GM21717 (cell line): ENCODE results near the gene TFIP11.
"Not testable (repeated sequence)": the region's sequence is repeated elsewhere in the genome, so short reads cannot be mapped to it uniquely, and the experiment has no call there.

ENCODE experiments used
- ATAC-seq: cut with Tn5 transposase; IDR thresholded peaks from one replicate; pipeline ENCODE4 v1.9.1; 2021; ENCODE audit warnings: mild to moderate bottlenecking, moderate library complexity; ENCODE audit not compliant: unreplicated experiment

Gene TFIP11

GRCh38 chr22:26541167-26541819 lies 29.0 kb upstream of the TFIP11 start:
- ATAC-seq = no peak

GRCh38 chr22:26540119-26540518 lies 27.8 kb upstream of the TFIP11 start:
- ATAC-seq = no peak

DNA sequence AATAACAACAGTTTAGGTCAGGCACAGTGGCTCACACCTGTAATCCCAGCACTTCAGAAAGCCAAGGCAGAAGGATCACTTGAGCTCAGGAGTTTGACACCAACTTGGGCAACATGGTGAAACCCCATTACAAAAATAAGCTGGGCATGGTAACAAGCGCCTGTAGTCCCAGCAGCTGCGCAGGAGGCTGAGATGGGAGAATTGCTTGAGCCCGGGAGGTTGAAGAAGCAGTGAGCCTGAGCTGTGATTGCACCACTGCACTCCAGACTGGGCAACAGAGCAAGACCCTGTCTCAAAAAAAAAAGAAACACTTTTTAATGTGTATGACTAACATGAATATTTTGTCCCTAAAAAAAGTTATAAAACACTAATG lies 24.5 kb upstream of the TFIP11 start:
- ATAC-seq = no peak

DNA sequence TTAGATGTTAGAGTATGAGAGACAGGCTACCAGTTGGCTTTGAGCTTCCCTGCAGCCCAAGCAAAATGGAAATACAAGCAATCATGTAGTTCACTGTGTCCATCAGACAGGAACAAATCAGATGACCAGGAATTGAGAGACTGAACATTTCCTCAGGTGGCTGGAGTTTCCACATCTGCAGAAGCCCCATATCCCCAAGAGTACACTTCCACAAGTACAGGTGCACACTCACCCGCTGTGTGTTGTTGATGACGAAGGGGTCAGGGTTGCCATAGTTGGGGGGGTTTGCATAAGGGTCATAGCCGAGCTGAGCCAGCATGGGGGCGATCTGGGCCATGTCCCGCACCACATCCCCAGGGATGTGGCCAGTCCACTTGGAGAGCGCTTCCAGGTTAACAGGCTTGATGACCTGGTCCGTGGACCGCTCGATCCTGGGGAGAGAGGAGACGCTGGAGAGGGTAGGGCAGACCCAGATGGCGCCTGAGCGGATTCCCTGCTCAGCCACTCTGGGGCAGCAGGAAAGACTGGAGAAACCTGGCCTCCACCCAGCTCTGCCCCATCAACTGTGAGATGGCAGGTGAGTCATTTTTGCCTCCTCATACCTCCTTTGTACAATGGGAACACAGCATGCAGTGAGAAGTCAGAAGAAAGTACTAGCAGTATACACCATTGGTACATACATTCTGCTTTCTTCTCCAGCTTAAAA lies 23.9 kb upstream of the TFIP11 start:
- no peak for ATAC-seq

GRCh38 chr22:26535603-26535908 lies 23.3 kb upstream of the TFIP11 start:
- no peak for ATAC-seq

DNA sequence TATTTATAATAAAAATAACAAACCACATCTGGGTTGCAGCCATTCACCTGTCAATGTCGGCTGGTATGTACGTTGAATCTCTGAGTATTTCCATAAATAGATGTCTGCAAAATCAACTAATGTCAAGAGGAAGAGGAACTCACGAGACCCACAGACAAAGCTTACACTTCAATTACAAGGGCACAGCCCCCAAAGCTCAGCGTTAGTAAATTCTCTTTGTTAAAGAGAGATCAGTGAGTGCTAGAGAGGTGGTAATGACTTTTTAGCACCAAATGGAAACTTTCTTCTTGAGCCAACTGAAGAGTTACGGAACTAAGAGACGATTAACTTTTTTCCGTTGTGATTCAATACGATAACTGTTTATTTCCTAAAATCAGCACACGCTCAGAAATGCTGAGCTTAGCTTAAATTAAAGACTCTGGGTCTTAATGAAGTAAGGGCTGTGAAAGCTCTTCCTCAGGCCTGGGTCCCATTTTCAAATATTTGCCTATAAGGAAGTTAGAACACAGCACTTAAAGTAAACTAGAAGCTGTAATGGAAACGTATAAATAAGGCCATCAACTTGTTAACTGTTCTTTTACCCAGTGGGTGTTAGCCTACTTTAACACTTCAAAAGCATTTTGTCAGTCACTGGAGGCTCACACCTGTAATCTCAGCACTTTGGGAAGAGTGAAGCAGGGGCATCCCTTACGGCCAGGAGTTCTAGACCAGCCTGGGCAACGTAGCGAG lies 22.8 kb upstream of the TFIP11 start:
- no peak for ATAC-seq

DNA sequence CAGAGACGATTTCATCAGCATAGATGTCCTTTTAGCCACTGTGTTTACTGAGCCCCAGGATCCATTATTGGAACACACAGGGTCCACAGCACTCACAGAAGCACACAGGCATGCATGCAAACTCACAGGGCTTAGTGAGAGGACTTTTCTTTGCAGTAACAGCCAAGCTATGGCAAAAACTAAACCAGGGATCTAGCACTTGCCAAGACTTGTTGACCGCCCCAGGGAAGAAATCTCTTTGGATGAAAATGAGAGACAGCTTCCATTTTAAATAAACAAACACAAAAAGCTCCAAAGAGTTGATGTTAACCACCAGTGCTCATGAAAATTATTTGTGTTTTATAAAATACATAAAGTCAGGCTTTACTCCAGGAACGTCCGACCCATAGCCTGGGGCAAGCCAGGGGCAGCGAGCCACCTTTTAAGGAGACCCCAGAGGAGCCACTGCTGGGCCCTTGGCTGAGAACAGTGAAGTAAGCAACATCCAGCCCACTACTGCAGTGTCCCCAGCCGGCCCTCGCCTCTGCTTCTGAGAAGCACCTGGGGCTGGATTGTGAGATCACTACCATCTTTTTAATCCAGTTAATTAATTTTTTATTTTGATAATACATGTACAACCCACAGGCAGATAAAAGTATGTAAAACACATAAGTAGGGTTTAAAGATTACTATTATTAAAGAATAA lies 22.0 kb upstream of the TFIP11 start:
- ATAC-seq = no peak

DNA sequence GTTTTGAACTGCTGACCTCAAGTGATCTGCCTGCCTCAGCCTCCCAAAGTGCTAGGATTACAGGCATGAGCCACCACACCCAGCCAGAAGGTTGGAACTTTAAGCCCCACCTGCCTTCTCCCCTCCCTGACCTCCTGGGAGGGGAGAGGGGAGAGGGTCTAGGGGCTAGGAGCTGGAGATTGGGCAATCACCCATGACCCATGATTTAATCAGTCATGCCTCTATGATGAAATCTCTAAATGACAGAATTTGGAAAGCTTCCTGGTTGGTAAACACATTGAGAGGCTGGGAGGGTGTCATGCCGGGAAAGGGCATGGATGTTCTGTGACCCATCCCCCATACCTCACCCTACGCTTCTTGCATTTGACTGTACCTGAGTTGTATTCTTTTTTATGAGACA lies 17.1 kb upstream of the TFIP11 start:
- no peak for ATAC-seq

- ATAC-seq = not testable (repeated sequence)
Observed at GRCh38 chr22:26528518-26528917, 16.2 kb upstream of the TFIP11 start.

DNA sequence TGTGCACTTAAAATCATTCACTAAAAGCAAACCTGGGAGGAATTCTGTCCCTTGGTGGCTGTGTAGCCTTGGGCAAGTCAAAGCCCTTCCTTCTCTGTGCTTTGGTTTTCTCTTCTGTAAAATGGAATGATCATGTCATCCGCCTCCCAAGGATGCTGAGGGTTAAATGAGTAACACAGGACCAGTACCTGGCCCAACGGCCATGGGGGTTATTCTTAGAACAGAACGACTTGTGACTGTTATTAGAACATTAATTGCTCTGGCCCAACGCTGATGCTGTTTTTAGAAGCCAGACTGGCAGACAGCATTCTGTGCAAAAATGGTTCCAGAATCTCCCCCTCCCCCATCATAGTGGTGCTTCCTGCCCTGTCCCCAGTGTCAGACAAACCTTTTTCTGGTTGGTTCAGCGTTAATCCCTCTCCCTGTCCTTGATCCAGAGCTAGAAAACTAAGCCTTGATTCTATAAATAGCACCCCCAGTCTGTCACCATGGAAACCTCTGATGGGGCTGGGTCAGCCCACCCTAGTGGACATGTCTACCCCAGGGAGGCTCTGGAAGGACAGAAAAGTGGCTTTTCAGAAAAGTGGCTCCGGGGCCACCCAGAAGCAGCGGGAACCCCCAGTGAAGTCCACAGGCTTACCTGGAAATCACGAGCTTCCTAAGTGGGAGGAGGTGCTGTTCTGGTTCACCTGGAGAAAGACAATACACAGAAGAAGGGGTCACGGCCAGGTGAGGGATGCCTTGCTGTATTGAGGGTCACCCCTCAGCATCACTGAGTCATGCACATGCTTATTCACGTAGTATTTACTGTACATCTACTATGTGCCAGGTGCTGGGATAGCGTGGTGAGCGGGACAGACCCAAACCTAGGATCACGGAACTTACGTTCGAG lies 15.5 kb upstream of the TFIP11 start:
- no peak for ATAC-seq

- ATAC-seq = no peak
Observed at GRCh38 chr22:26527167-26527566, 14.9 kb upstream of the TFIP11 start.

DNA sequence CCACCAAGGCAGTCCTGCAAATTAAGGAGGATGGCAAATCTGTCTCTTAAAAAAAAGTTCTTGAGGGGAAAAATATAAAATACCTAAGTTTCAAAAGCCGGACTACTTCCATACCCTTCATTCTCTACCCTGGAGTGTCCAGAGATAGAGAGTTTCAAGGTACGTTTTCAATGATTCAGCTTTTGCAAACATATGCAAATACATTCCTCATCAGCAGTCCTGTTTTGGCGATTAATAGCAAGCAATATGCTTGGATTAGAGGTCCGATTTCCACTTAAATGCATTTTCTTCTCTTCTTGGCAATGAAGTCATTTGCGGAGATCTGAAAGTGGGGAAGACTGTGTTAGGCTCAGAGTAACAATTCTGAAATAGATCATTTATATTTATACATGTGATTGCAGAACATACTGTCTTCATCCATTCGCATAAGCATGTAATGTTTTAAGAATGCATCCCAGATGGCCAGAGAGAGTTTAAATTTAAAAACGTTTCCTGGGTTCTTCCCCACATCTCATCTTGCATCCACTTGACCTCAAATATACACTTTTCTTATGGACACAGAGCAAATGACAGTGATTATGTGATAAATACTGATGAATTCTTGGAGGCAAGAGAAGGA lies 13.8 kb upstream of the TFIP11 start:
- no peak for ATAC-seq

GRCh38 chr22:26524870-26525269 lies 12.6 kb upstream of the TFIP11 start:
- ATAC-seq = no peak

DNA sequence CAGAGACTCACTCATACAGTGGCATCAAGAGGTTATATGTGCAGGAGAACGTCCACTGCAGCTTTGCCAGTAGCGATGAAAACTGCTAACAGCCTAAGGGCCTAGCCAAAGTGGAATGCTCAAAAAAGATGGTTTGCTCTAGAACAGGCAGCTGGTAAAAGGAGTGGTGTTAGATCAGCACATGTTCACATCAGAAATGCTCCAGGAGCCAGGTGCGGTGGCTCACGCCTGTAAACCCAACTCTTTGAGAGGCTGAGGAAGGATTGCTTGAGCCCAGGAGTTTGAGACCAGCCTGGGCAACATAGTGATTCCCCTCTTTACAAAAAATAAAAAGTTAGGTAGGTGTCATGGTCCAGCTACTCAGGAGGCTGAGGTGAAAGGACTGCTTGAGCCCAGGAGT lies 10.3 kb upstream of the TFIP11 start:
- no peak for ATAC-seq

GRCh38 chr22:26522012-26522411 lies 9.7 kb upstream of the TFIP11 start:
- no peak for ATAC-seq

DNA sequence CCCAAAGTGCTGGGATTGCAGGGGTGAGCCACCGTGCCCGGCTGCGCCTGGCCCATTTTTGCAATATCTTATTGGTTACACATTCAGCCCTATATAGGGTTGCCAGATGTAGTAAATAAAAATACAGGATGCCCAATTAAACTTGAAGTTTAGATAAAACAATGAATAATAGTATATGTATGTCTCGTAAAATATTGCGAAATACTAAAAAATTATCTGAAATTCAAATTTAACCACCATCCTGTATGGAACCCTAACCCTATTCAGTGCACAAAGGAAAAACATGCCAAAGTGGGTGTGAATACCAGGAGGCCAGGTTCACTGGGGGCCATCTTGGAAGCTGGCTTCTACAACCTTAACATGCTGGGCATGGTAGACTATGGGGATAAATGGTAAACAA lies 5.2 kb upstream of the TFIP11 start:
- no peak for ATAC-seq

DNA sequence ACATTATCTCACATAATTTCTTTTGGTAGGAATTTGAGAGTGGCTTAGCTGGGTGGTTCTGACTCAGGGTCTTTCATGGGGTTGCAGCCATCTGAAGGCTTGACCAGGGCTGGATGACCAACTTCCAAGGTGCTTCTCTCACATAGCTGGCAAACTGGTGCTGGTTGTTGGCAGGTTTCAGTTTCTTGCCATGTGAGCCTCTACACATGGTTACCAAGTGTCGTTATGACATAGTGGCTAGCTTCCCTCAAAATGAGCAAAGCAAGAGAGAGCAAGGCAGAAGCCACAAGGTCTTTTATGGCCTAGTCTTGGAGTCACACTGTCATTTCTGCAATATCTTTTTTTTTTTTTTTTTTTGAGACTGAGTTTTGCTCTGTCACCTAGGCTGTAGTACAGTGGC lies 4.2 kb upstream of the TFIP11 start:
- ATAC-seq = no peak

DNA sequence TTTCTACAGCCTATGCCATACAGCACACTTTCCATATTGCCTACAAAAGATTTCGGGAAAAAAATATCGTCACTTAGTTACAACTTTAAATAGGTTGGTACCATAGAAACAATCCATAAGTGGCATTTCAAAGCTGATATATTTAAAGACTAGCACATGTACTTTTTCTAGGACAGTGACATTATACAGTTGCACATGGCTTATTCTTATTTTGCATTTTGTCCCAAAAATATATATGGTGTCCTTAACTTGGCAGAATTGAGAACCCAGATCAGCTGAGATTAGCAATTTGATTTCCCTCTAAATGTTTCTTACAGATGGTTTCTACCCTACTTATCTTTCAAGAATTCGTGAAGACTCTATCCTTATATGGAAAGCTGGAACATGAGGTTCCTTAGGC lies 3.7 kb upstream of the TFIP11 start:
- no peak for ATAC-seq

- ATAC-seq = no peak
Observed at GRCh38 chr22:26514419-26515161, 2.3 kb upstream of the TFIP11 start.

- no peak for ATAC-seq
Observed at GRCh38 chr22:26513838-26514237, 1.6 kb upstream of the TFIP11 start.
